Measurements from ENCODE around the gene SLC26A1. TPM values are rescaled to one million over a fixed set of nuclear protein-coding genes. Genes with fewer than 3 reads are reported as not detected.

Gene SLC26A1
- total and polyA plus RNA-seq, 2 of the 13 experiments (the other 11 are each of a cell fraction or from before 2014, with no cell fraction given): 5.4 to 22.9 TPM

DNA sequence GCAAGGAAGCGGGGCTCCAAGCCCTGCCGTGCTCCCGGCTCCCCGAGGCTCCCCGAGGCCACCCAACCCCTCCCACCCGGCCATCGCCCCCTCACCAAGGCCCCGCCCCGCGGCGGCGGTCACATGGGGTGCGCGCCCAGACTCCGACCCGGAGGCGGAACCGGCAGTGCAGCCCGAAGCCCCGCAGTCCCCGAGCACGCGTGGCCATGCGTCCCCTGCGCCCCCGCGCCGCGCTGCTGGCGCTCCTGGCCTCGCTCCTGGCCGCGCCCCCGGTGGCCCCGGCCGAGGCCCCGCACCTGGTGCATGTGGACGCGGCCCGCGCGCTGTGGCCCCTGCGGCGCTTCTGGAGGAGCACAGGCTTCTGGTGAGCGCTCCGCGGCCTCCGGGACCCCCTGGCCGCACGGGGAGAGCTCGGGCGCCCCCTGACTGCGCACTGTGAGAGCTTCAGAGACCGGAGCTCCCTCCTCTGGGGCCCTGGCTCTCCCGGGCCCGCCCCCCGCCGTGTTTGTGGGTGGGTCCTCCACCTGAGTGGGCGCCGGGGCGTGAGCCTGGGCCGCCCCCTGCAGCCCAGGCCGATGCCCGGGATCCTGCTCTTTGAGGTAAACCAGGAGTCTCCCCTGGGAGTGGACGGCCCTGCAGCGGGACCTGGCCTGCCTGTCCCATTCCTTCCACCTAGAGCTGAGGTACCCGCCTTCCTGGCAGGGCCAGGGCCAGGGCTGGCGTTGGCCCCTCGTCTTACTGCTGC lies 6.2 kb downstream of the SLC26A1 start, which contains the start of gene IDUA (continued):
- TF ChIP-seq, protein P1, sequence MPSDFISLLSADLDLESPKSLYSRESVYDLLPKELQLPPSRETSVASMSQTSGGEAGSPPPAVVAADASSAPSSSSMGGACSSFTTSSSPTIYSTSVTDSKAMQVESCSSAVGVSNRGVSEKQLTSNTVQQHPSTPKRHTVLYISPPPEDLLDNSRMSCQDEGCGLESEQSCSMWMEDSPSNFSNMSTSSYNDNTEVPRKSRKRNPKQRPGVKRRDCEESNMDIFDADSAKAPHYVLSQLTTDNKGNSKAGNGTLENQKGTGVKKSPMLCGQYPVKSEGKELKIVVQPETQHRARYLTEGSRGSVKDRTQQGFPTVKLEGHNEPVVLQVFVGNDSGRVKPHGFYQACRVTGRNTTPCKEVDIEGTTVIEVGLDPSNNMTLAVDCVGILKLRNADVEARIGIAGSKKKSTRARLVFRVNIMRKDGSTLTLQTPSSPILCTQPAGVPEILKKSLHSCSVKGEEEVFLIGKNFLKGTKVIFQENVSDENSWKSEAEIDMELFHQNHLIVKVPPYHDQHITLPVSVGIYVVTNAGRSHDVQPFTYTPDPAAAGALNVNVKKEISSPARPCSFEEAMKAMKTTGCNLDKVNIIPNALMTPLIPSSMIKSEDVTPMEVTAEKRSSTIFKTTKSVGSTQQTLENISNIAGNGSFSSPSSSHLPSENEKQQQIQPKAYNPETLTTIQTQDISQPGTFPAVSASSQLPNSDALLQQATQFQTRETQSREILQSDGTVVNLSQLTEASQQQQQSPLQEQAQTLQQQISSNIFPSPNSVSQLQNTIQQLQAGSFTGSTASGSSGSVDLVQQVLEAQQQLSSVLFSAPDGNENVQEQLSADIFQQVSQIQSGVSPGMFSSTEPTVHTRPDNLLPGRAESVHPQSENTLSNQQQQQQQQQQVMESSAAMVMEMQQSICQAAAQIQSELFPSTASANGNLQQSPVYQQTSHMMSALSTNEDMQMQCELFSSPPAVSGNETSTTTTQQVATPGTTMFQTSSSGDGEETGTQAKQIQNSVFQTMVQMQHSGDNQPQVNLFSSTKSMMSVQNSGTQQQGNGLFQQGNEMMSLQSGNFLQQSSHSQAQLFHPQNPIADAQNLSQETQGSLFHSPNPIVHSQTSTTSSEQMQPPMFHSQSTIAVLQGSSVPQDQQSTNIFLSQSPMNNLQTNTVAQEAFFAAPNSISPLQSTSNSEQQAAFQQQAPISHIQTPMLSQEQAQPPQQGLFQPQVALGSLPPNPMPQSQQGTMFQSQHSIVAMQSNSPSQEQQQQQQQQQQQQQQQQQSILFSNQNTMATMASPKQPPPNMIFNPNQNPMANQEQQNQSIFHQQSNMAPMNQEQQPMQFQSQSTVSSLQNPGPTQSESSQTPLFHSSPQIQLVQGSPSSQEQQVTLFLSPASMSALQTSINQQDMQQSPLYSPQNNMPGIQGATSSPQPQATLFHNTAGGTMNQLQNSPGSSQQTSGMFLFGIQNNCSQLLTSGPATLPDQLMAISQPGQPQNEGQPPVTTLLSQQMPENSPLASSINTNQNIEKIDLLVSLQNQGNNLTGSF (CRISPR knock-in tag; IDR thresholded peaks at IDR 0.05): no peak; the same call in 1 of the 2 replicates
- TF ChIP-seq, protein P2, sequence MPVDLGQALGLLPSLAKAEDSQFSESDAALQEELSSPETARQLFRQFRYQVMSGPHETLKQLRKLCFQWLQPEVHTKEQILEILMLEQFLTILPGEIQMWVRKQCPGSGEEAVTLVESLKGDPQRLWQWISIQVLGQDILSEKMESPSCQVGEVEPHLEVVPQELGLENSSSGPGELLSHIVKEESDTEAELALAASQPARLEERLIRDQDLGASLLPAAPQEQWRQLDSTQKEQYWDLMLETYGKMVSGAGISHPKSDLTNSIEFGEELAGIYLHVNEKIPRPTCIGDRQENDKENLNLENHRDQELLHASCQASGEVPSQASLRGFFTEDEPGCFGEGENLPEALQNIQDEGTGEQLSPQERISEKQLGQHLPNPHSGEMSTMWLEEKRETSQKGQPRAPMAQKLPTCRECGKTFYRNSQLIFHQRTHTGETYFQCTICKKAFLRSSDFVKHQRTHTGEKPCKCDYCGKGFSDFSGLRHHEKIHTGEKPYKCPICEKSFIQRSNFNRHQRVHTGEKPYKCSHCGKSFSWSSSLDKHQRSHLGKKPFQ (CRISPR knock-in tag; IDR thresholded peaks at IDR 0.05; ENCODE audit: insufficient replicate concordance): peak; percentile 63
- TF ChIP-seq REL (CRISPR knock-in tag; conservative IDR thresholded peaks at IDR 0.05) (peak; percentile 33; the same call in 1 of the 2 replicates), ZNF431 (CRISPR knock-in tag; IDR thresholded peaks at IDR 0.05; ENCODE audit: borderline replicate concordance, low read depth) (peak; percentile 78; the same call in 1 of the 2 replicates), ZNF572 (CRISPR knock-in tag; IDR thresholded peaks at IDR 0.05) (0 out of 2 replicates have a peak, but pooled peaks have one; percentile 40), EED (CRISPR knock-in tag; IDR thresholded peaks at IDR 0.05) (no peak), EP300 (IDR thresholded peaks at IDR 0.05; ENCODE audit: low read depth in 2 of 2, low read length in 2 of 2) (0 out of 4 replicates have a peak, but pooled peaks of 1 of the 2 experiments have one; percentile 14), EP300 (CRISPR knock-in tag; IDR thresholded peaks at IDR 0.05; ENCODE audit: borderline replicate concordance) (no peak), CREM (IDR thresholded peaks at IDR 0.05) (no peak), CREM (CRISPR knock-in tag; IDR thresholded peaks at IDR 0.05) (no peak), ZMYM2 (CRISPR knock-in tag; IDR thresholded peaks at IDR 0.05) (no peak), KDM5A (IDR thresholded peaks at IDR 0.05; ENCODE audit: borderline replicate concordance, low read length) (0 out of 2 replicates have a peak, but pooled peaks have one; percentile 21)
- TF ChIP-seq, protein P3, sequence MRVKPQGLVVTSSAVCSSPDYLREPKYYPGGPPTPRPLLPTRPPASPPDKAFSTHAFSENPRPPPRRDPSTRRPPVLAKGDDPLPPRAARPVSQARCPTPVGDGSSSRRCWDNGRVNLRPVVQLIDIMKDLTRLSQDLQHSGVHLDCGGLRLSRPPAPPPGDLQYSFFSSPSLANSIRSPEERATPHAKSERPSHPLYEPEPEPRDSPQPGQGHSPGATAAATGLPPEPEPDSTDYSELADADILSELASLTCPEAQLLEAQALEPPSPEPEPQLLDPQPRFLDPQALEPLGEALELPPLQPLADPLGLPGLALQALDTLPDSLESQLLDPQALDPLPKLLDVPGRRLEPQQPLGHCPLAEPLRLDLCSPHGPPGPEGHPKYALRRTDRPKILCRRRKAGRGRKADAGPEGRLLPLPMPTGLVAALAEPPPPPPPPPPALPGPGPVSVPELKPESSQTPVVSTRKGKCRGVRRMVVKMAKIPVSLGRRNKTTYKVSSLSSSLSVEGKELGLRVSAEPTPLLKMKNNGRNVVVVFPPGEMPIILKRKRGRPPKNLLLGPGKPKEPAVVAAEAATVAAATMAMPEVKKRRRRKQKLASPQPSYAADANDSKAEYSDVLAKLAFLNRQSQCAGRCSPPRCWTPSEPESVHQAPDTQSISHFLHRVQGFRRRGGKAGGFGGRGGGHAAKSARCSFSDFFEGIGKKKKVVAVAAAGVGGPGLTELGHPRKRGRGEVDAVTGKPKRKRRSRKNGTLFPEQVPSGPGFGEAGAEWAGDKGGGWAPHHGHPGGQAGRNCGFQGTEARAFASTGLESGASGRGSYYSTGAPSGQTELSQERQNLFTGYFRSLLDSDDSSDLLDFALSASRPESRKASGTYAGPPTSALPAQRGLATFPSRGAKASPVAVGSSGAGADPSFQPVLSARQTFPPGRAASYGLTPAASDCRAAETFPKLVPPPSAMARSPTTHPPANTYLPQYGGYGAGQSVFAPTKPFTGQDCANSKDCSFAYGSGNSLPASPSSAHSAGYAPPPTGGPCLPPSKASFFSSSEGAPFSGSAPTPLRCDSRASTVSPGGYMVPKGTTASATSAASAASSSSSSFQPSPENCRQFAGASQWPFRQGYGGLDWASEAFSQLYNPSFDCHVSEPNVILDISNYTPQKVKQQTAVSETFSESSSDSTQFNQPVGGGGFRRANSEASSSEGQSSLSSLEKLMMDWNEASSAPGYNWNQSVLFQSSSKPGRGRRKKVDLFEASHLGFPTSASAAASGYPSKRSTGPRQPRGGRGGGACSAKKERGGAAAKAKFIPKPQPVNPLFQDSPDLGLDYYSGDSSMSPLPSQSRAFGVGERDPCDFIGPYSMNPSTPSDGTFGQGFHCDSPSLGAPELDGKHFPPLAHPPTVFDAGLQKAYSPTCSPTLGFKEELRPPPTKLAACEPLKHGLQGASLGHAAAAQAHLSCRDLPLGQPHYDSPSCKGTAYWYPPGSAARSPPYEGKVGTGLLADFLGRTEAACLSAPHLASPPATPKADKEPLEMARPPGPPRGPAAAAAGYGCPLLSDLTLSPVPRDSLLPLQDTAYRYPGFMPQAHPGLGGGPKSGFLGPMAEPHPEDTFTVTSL (CRISPR knock-in tag; IDR thresholded peaks at IDR 0.05; ENCODE audit: borderline replicate concordance): 0 out of 2 replicates have a peak, but pooled peaks have one; percentile 43
- TF ChIP-seq, protein P4, sequence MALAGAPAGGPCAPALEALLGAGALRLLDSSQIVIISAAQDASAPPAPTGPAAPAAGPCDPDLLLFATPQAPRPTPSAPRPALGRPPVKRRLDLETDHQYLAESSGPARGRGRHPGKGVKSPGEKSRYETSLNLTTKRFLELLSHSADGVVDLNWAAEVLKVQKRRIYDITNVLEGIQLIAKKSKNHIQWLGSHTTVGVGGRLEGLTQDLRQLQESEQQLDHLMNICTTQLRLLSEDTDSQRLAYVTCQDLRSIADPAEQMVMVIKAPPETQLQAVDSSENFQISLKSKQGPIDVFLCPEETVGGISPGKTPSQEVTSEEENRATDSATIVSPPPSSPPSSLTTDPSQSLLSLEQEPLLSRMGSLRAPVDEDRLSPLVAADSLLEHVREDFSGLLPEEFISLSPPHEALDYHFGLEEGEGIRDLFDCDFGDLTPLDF (CRISPR knock-in tag; IDR thresholded peaks at IDR 0.05): peak; percentile 50; the same call in 1 of the 2 replicates

All from HepG2 (cell line).